K562 treated with DMSO at 1 percent for 4 hours (cell line): ENCODE results near the gene FAM114A2. TPM values are rescaled to one million over a fixed set of nuclear protein-coding genes. Genes with fewer than 3 reads are reported as not detected.

Experiments
- total RNA-seq: library from RNA; unstranded; fragments of 300-600 nt; gene quantifications from 2 replicates; pipeline ENCODE4 v1.2.3, GENCODE V29; 2022; ENCODE audit not compliant: insufficient read depth

The FAM114A2 gene
- 18.3 and 18.8 TPM in 2 replicates for total RNA-seq

GRCh38 chr5:154038707-154039457 is at the start of gene FAM114A2, which contains the start of gene MFAP3:
Gene FAM114A2 (minus strand): TSS chr5:154038910. CDS start chr5:154034953, 3,957 bp downstream.
Gene MFAP3 (plus strand): TSS chr5:154038967. CDS start chr5:154049723, 10,756 bp downstream.

Other genes with a start within 250 kb of the FAM114A2 start
- 10.9 and 13.8 TPM in 2 replicates for gene MFAP3, start 57 bp upstream of the FAM114A2 start, total RNA-seq
- gene GALNT10, start 151.8 kb upstream of the FAM114A2 start, total RNA-seq: 13.9 and 17.2 TPM in 2 replicates